Upper lobe of left lung (tissue), 6 donors: Measurements from ENCODE around the gene PSENEN. TPM values are rescaled to one million over a fixed set of nuclear protein-coding genes. Genes with fewer than 3 reads are reported as not detected.
A peak's percentile ranks its signal among the peaks of the same experiment; 100 is the strongest.

Experiments
- ATAC-seq, 2 donors: fragments of 200-7000 bp; cut with Tn5 transposase; one replicate each; pipeline ENCODE4 v1.9.1; 2022; ENCODE audit warnings: mild to moderate bottlenecking in 2 of 2, moderate library complexity in 2 of 2; ENCODE audit not compliant: low FRiP score in 2 of 2
- DNase-seq, 2 donors: peaks; one replicate each; pipeline ENCODE4 v3.0.0-alpha.2; 2019 to 2020
- H3K27ac ChIP-seq, 4 donors: fragments of 200-600 bp; sonication (generic); one replicate each; pipeline ENCODE4 v1.5.1; 2016 to 2019
- H3K27me3 ChIP-seq, 4 donors: fragments of 200-600 bp; sonication (generic); one replicate each; pipeline ENCODE4 v1.5.1; 2017 to 2019
- H3K36me3 ChIP-seq, 4 donors: fragments of 200-600 bp; sonication (generic); one replicate each; pipeline ENCODE4 v1.5.1; 2016 to 2019
- H3K4me1 ChIP-seq, 4 donors: fragments of 200-600 bp; sonication (generic); one replicate each; pipeline ENCODE4 v1.5.1; 2018 to 2019
- H3K4me3 ChIP-seq, 4 donors: fragments of 200-600 bp; sonication (generic); one replicate each; pipeline ENCODE4 v1.5.1; 2017 to 2019; ENCODE audit warnings: mild to moderate bottlenecking in 2 of 4, moderate library complexity in 1 of 4
- H3K9me3 ChIP-seq, 4 donors: fragments of 200-600 bp; sonication (generic); one replicate each; pipeline ENCODE4 v1.5.1; 2018 to 2019
- EP300 ChIP-seq, 4 donors: sonication (generic); formaldehyde crosslinking; IDR thresholded peaks; one replicate each; pipeline ENCODE4 v1.5.1; 2017; ENCODE audit warnings: antibody characterized with exemption in 4 of 4, control low read depth in 2 of 4
- POLR2A ChIP-seq, 4 donors: fragments of 450-650 bp; IDR thresholded peaks; one replicate each; pipeline ENCODE4 v1.5.1; 2016 to 2017; ENCODE audit warnings: antibody characterized with exemption in 4 of 4, mild to moderate bottlenecking in 2 of 4
- POLR2AphosphoS5 ChIP-seq, 2 donors: sonication (generic); formaldehyde crosslinking; IDR thresholded peaks; one replicate each; pipeline ENCODE4 v1.5.1; 2017; ENCODE audit warnings: antibody characterized with exemption in 2 of 2
- WGBS, 2 donors: methylation state at CpG; one replicate each; pipeline ENCODE4 v1.1.5; 2017 to 2018; 5-methylcytosine and 5-hydroxymethylcytosine counted together
- total RNA-seq, 6 donors: library from RNA; depleted of rRNA in 4 of 6; stranded (reverse); fragments of >200 nt in 4 of 6; gene quantifications; one replicate each; pipeline versions ENCODE4 v1.1.0 to v1.2.1, GENCODE V29; 2016 to 2021
- TF ChIP-seq, protein P1 (sequence below), 6 experiments: fragments of 450-650 bp in 4 of 6; fragments of 200-600 bp in 2 of 6; sonication (generic) in 2 of 6; IDR thresholded peaks; one replicate each; pipeline ENCODE4 v1.5.1; 2016 to 2019; ENCODE audit warnings: antibody characterized with exemption in 6 of 6
- donor health status: DM: no; HTN: no; CAD: no; lungs with moderate emphysema.
- donor health status: DM: no; HTN: yes; CAD: no; lungs with severe emphysema.

Gene PSENEN
- total RNA-seq, 6 donors from 2014 or later: 43.4 to 60.9 (median 54.5) TPM

DNA sequence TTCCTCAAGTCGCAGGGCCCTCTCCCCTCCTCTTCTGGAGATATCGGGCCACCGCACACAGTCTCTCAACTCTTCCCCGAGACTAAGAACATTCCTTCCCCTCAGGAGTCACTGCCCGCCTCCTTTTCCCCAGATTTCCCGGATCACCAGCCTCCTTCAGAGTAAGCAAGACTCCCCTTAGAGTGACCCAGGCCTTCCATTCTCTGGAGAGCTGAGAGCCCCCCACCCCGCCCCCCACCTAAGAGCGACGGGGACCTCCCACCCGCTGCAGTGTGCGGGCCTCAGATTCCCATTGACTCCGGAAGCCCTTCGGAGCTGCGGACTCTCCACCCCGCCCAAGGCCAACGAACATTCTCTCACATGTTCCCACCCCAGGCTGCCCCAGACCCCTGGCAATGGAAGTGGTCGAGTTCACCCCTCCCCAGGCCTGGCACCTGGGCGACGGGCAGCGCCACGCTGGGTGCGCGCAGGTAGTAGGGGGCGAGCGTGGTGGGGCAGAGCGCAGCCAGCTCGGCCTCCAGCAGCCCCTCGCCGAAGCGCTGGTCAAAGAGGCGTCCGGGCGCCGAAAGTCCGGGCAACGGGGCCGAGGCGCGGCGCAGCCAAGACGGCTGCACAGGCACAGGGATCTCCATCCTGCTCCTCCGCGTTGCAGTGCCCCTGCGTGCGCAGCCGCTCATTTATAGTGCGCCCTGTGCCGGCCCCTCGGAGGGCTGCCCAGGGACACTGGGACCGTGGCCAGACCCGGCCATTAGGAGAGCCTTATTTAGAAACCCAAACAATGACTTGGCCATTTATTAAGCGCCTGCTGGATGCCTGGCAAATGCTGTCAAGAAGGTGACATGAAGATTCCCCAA is 11.2 kb downstream of the PSENEN start, which contains the start of gene HSPB6:
Gene HSPB6, minus strand, starts transcription at position 653 of the 854 bp plus-strand sequence. Its CDS starts 21 bp downstream, at position 632.
- Histone ChIP-seq H3K27ac (peak within 1 kb of the TSS; percentile 92 to 98 (median 95)), H3K9me3 (no peaks in the 10 kb centered on the region), H3K4me1 (peaks cover 32 to 43% (median 34%) of the 10 kb centered on the region in 4 donors), H3K4me3 (peak within 1 kb of the TSS; percentile 47 to 99 (median 75)), H3K27me3 (peaks cover 0 to 3% (median 1%) of the 10 kb centered on the region in 4 donors), H3K36me3 (peaks cover 15 to 33% (median 31%) of the 10 kb centered on the region in 4 donors)
- DNase-seq (peak in 1 of 2 donors; percentile 90), ATAC-seq (peak in 1 of 2 donors; percentile 28)
- TF ChIP-seq, protein P1, sequence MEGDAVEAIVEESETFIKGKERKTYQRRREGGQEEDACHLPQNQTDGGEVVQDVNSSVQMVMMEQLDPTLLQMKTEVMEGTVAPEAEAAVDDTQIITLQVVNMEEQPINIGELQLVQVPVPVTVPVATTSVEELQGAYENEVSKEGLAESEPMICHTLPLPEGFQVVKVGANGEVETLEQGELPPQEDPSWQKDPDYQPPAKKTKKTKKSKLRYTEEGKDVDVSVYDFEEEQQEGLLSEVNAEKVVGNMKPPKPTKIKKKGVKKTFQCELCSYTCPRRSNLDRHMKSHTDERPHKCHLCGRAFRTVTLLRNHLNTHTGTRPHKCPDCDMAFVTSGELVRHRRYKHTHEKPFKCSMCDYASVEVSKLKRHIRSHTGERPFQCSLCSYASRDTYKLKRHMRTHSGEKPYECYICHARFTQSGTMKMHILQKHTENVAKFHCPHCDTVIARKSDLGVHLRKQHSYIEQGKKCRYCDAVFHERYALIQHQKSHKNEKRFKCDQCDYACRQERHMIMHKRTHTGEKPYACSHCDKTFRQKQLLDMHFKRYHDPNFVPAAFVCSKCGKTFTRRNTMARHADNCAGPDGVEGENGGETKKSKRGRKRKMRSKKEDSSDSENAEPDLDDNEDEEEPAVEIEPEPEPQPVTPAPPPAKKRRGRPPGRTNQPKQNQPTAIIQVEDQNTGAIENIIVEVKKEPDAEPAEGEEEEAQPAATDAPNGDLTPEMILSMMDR (IDR thresholded peaks at IDR 0.05): no peak
- TF ChIP-seq EP300 (IDR thresholded peaks at IDR 0.05): no peak
- peak in 2 of 4 donors; percentile 39 to 60 for TF ChIP-seq POLR2A (IDR thresholded peaks at IDR 0.05)
- peak; percentile 15 to 42 for TF ChIP-seq POLR2AphosphoS5 (IDR thresholded peaks at IDR 0.05)
- WGBS, 2 donors: 15 to 17% methylated on average over 6 to 34 of the region's 52 CpGs

DNA sequence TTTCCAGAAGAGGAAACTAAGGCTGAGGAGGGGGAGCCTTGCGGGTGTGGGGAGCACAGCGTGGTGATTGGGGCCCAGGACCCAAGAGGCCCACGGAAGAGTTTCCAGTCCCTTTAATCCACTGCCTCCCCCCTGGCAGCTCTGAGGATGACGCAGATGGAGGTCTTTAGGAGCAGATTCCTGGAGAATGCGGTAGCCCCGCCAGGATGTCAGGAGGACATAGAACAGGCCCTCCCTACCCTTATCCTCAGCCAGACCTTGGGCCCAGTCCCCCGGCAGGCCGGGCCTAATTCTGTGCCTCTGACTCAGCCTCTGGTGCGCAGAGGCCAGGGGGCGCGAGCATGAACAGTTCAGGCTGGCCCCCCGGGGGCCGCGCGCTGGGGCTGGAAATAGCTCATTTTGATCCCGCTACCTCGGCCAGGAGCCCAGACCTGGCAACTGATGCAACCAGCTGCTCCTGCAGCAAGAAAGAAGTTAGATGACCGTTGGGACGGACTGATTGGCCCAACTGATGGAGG is 11.8 kb downstream of the PSENEN start:
- 10 to 28% methylated on average over 6 to 19 of the region's 19 CpGs for WGBS, 2 donors
- Histone ChIP-seq H3K9me3 (no peaks in the 10 kb centered on the region), H3K27me3 (peaks cover 0 to 3% (median 1%) of the 10 kb centered on the region in 4 donors), H3K27ac (peak overlapping the region; percentile 86 to 98 (median 92)), H3K36me3 (peaks cover 15 to 35% (median 31%) of the 10 kb centered on the region in 4 donors), H3K4me1 (peaks cover 32 to 43% (median 34%) of the 10 kb centered on the region in 4 donors), H3K4me3 (peak overlapping the region; percentile 47 to 99 (median 75))
- ATAC-seq: peak; percentile 66 to 69
- TF ChIP-seq, protein P1 (IDR thresholded peaks at IDR 0.05): no peak
- TF ChIP-seq POLR2A (IDR thresholded peaks at IDR 0.05): no peak
- peak in 1 of 2 donors; percentile 11 for TF ChIP-seq POLR2AphosphoS5 (IDR thresholded peaks at IDR 0.05)
- TF ChIP-seq EP300 (IDR thresholded peaks at IDR 0.05): no peak
- peak; percentile 45 to 92 for DNase-seq

DNA sequence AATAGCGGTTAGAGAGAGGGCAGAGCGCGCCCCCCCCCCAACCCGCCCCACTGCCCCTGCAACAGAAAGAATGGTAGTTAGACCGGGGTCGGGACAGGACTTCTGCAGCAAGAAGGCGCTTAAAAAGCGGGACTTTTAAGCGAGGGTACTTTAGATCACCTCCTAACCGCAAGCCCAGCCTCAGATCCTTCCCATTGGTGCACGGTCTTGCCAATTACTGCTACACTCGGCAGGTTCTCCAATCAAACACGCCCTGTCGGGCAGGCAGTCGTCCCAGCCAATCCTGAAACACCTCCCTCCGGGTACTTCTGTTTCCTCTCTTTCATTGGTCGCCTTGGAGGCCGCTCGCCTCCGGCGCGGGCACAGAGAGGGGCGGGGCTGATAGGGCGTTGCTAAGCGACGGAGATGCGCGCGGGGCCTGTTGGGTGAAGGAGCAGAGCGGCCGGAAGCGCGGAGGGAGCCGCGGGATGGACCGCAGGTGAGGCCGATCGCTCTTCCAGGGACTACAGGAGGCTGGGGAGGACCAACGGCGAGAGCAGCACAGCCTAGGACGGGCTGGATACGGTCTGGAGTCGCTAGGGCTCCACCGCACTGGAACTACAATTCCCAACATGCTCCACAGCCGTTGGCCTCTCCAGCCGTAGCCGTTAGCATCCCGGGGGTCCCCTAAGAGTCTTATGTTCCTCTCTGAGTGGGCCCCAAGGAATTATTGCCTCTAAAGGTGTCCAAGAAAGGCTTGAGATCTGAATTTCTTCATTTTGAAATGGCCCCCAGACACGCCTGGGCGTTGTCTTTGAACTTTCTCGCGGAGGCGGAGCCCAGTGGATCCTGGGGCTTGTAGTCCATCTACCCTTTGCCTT is 12.5 kb downstream of the PSENEN start, which contains the start of gene PROSER3:
Gene PROSER3, plus strand, starts transcription at position 428 of the 860 bp plus-strand sequence. Its CDS starts 40 bp downstream, at position 468.
- WGBS, 2 donors: 1% methylated on average over 39 to 47 of the region's 53 CpGs
- peak; percentile 34 to 83 (median 70) for TF ChIP-seq POLR2A (IDR thresholded peaks at IDR 0.05)
- TF ChIP-seq POLR2AphosphoS5 (IDR thresholded peaks at IDR 0.05): peak; percentile 85 to 94
- TF ChIP-seq, protein P1 (IDR thresholded peaks at IDR 0.05): no peak
- no peak for TF ChIP-seq EP300 (IDR thresholded peaks at IDR 0.05)
- DNase-seq: peak; percentile 97 to 98
- Histone ChIP-seq H3K27ac (peak within 1 kb of the TSS; percentile 92 to 98 (median 95)), H3K4me1 (peaks cover 32 to 43% (median 34%) of the 10 kb centered on the region in 4 donors), H3K9me3 (no peaks in the 10 kb centered on the region), H3K4me3 (peak within 1 kb of the TSS; percentile 72 to 99 (median 80)), H3K27me3 (peaks cover 0 to 3% (median 1%) of the 10 kb centered on the region in 4 donors), H3K36me3 (peaks cover 14 to 32% (median 27%) of the 10 kb centered on the region in 4 donors)
- ATAC-seq: peak; percentile 93 to 98

DNA sequence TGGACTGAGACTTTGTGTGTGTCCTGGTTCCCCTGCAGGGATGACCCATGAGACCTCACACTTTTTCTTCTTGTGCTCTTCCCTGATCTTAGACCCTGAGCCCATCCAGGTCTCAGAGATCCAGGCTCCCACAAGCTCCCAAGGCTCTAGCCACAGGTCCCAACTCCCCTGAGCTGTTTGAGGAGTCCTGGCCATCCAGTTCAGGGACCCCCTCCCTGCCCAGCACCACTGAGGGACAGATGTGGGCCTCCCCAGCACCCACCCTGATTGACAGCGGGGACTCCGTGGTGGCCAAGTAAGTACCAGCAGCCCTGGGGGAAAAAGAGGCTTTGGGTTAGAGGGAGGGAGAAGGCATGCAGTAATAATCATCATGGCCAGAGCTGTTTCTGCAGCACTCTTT is 14.2 kb downstream of the PSENEN start:
- H3K27ac ChIP-seq: no peak overlapping the region
- peaks cover 32 to 43% (median 34%) of the 10 kb centered on the region in 4 donors for H3K4me1 ChIP-seq
- ATAC-seq (no peak), DNase-seq (no peak)
- H3K4me3 ChIP-seq: no peak overlapping the region
- H3K27me3 ChIP-seq: peaks cover 0 to 3% (median 1%) of the 10 kb centered on the region in 4 donors
- peaks cover 0 to 30% (median 22%) of the 10 kb centered on the region in 4 donors for H3K36me3 ChIP-seq
- H3K9me3 ChIP-seq: no peaks in the 10 kb centered on the region
- TF ChIP-seq EP300 (IDR thresholded peaks at IDR 0.05): no peak
- TF ChIP-seq, protein P1 (IDR thresholded peaks at IDR 0.05): no peak
- no peak for TF ChIP-seq POLR2A (IDR thresholded peaks at IDR 0.05)
- no peak for TF ChIP-seq POLR2AphosphoS5 (IDR thresholded peaks at IDR 0.05)
- WGBS, 2 donors: 96 to 100% methylated on average over 1 to 2 of the region's 2 CpGs
